ENCODE results near the gene OR1I1.

GRCh38 chr19:15118789-15119494 lies 36.9 kb downstream of the OR1I1 start:
- TF ChIP-seq, protein P1, sequence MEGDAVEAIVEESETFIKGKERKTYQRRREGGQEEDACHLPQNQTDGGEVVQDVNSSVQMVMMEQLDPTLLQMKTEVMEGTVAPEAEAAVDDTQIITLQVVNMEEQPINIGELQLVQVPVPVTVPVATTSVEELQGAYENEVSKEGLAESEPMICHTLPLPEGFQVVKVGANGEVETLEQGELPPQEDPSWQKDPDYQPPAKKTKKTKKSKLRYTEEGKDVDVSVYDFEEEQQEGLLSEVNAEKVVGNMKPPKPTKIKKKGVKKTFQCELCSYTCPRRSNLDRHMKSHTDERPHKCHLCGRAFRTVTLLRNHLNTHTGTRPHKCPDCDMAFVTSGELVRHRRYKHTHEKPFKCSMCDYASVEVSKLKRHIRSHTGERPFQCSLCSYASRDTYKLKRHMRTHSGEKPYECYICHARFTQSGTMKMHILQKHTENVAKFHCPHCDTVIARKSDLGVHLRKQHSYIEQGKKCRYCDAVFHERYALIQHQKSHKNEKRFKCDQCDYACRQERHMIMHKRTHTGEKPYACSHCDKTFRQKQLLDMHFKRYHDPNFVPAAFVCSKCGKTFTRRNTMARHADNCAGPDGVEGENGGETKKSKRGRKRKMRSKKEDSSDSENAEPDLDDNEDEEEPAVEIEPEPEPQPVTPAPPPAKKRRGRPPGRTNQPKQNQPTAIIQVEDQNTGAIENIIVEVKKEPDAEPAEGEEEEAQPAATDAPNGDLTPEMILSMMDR (IDR thresholded peaks at IDR 0.05; ENCODE audit: low read depth, low read length, poor library complexity, severe bottlenecking), result no peak
- TF ChIP-seq EZH2phosphoT487 (IDR thresholded peaks at IDR 0.05; ENCODE audit: borderline replicate concordance, low read length), result no peak
